Tibial nerve (tissue), 4 donors: ENCODE measurements around the gene ANKRD50.

ENCODE experiments used
- EP300 ChIP-seq, 2 donors: sonication (generic); formaldehyde crosslinking; IDR thresholded peaks; one replicate each; pipeline ENCODE4 v1.6.1; 2017; ENCODE audit warnings: antibody characterized with exemption in 2 of 2, mild to moderate bottlenecking in 1 of 2
- POLR2A ChIP-seq, 2 donors: fragments of 450-650 bp; IDR thresholded peaks; one replicate each; pipeline ENCODE4 v1.6.1; 2017; ENCODE audit warnings: antibody characterized with exemption in 2 of 2, mild to moderate bottlenecking in 2 of 2, moderate library complexity in 2 of 2
- TF ChIP-seq, protein P1 (sequence below), 5 experiments: fragments of 200-600 bp in 3 of 5; fragments of 450-650 bp in 2 of 5; sonication (generic) in 3 of 5; IDR thresholded peaks; one replicate each; pipeline ENCODE4 v1.5.1; 2016 to 2019; ENCODE audit warnings: antibody characterized with exemption in 5 of 5, mild to moderate bottlenecking in 3 of 5, moderate library complexity in 2 of 5

DNA sequence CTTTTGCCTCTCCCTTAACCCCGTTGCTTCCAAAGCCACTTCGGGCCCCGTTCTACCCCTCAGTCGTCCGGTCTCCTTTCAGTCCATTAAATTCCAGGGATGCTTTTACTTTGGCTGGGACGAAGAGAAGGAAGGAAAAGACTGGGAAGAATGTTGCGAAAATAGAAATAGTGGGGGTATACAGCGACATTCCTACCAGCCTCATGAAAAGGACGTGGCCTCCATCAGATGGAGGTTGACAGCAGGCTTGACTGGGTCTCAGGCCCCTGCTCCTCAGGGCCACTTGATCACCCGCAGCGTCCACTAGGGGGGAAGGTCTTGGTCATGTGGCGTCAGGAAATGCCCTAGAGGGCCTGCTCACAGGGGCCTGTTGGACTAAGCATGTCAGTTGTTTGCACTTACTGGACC, 657 bp upstream of the ANKRD50 start:
- TF ChIP-seq, protein P1, sequence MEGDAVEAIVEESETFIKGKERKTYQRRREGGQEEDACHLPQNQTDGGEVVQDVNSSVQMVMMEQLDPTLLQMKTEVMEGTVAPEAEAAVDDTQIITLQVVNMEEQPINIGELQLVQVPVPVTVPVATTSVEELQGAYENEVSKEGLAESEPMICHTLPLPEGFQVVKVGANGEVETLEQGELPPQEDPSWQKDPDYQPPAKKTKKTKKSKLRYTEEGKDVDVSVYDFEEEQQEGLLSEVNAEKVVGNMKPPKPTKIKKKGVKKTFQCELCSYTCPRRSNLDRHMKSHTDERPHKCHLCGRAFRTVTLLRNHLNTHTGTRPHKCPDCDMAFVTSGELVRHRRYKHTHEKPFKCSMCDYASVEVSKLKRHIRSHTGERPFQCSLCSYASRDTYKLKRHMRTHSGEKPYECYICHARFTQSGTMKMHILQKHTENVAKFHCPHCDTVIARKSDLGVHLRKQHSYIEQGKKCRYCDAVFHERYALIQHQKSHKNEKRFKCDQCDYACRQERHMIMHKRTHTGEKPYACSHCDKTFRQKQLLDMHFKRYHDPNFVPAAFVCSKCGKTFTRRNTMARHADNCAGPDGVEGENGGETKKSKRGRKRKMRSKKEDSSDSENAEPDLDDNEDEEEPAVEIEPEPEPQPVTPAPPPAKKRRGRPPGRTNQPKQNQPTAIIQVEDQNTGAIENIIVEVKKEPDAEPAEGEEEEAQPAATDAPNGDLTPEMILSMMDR (IDR thresholded peaks at IDR 0.05), result peak in 4 of 5 experiments; percentile 36 to 74 (median 56)
- TF ChIP-seq POLR2A (IDR thresholded peaks at IDR 0.05), result no peak
- TF ChIP-seq EP300 (IDR thresholded peaks at IDR 0.05), result peak in 1 of 2 donors; percentile 6
